Smooth muscle cell (in vitro differentiated cells): ENCODE measurements around the gene NIBAN1. TPM values are rescaled to one million over a fixed set of nuclear protein-coding genes. Genes with fewer than 3 reads are reported as not detected.
A peak's percentile ranks its signal among the peaks of the same experiment; 100 is the strongest.

Source experiments
- DNase-seq: peaks from one replicate; lab custom pipeline; 2025; ENCODE audit not compliant: unreplicated experiment; lab: John Stamatoyannopoulos, UW
- H2AFZ ChIP-seq: fragments of 200-600 bp; sonication (generic); 2 replicates; pipeline ENCODE4 v1.6.0; 2016; ENCODE audit warnings: antibody characterized with exemption, low read depth, mild to moderate bottlenecking
- H3F3A ChIP-seq: fragments of 200-600 bp; sonication (generic); 2 replicates; pipeline ENCODE4 v1.6.0; 2017; ENCODE audit warnings: antibody characterized with exemption, low read depth
- H3K27ac ChIP-seq: fragments of 200-600 bp; sonication (generic); 2 replicates; pipeline ENCODE4 v1.5.1; 2016; ENCODE audit warnings: low read depth, mild to moderate bottlenecking
- H3K27me3 ChIP-seq: fragments of 200-600 bp; sonication (generic); 2 replicates; pipeline ENCODE4 v1.6.1; 2016; ENCODE audit warnings: low read depth, mild to moderate bottlenecking
- H3K36me3 ChIP-seq: fragments of 200-600 bp; sonication (generic); 2 replicates; pipeline ENCODE4 v1.5.1; 2016; ENCODE audit warnings: low read depth
- H3K4me1 ChIP-seq: fragments of 200-600 bp; sonication (generic); 2 replicates; pipeline ENCODE4 v1.5.1; 2016; ENCODE audit warnings: low read depth
- H3K4me2 ChIP-seq: fragments of 200-600 bp; sonication (generic); 2 replicates; pipeline ENCODE4 v1.6.0; 2016; ENCODE audit warnings: mild to moderate bottlenecking
- H3K4me3 ChIP-seq: fragments of 200-600 bp; sonication (generic); 2 replicates; pipeline ENCODE4 v1.5.1; 2016; ENCODE audit warnings: mild to moderate bottlenecking
- H3K79me2 ChIP-seq: fragments of 200-600 bp; sonication (generic); 2 replicates; pipeline ENCODE4 v1.6.0; 2016; ENCODE audit warnings: low read depth, mild to moderate bottlenecking
- H3K9ac ChIP-seq: fragments of 200-600 bp; sonication (generic); 2 replicates; pipeline ENCODE4 v1.6.0; 2016; ENCODE audit warnings: low read depth
- H3K9me3 ChIP-seq: fragments of 200-600 bp; sonication (generic); replicated peaks from 2 replicates; pipeline ENCODE4 v1.5.1; 2016; ENCODE audit warnings: low read depth
- H4K20me1 ChIP-seq: fragments of 200-600 bp; sonication (generic); 2 replicates; pipeline ENCODE4 v1.6.0; 2016; ENCODE audit warnings: low read depth
- CTCF ChIP-seq: fragments of 200-600 bp; sonication (generic); IDR thresholded peaks from 2 replicates; pipeline ENCODE4 v1.5.1; 2017; ENCODE audit warnings: borderline replicate concordance, mild to moderate bottlenecking, antibody characterized with exemption; ENCODE audit not compliant: insufficient read depth, poor library complexity, severe bottlenecking
- WGBS: methylation state at CpG from one replicate; pipeline ENCODE4 v1.1.7; 2016; ENCODE audit warnings: low lambda C conversion rate; 5-methylcytosine and 5-hydroxymethylcytosine counted together
- polyA plus RNA-seq: library from polyadenylated mRNA; unstranded; fragments of >200 nt; fragmentation: Nextera tagmentation; extraction: Ambion mirVana; gene quantifications from 2 replicates; pipeline ENCODE4 v1.2.1, GENCODE V29; 2016
- total RNA-seq: library from RNA; depleted of rRNA; stranded (reverse); fragments of >200 nt; gene quantifications from 2 replicates; pipeline ENCODE4 v1.2.3, GENCODE V29; 2014

Gene NIBAN1
- total and polyA plus RNA-seq, 2 experiments from 2014 or later: 7.3 to 10.7 TPM

DNA sequence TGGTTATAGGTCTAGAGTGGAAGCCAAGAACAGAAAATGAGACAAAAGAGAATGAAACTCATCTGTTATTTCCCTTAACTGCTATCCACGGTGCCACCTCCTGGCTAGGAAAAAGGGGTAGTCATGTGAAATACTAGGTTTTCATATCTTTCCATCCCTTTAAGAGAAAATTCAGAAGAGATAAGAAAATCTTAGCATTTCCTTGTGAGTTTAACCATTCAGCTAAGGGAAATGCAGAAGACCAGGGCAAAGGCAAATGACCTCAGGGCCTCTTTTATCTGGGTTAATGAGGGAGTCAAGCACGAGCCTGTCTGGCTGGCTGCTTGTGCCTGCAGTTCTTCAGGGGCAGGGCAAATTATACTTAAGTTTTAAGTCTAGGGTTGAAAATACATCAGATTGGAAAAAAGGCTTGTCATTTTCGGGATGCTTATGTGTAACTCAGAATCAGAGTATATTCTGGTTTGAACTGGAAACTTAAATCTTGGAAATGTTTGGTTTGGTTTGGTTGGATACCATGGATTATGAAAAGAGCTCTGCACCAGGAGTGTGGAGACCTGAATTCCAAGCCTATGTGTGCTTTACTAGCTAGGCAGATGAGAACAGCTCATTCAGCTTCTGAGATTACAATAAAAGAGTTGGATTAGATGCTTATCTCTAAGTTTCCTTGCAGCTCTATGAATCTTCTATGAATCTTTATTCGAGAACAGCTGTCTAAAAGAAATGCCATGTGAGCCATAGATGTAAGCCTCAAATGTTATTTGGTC is 19.9 kb downstream of the NIBAN1 start:
- Histone ChIP-seq H3K4me1 (peaks cover 16% of the 10 kb centered on the region), H3K9me3 (no peaks in the 10 kb centered on the region), H3K79me2 (no peaks in the 10 kb centered on the region), H3F3A (peaks cover 18% of the 10 kb centered on the region), H3K9ac (peak overlapping the region; percentile 77), H3K27ac (peak overlapping the region; percentile 94), H3K4me3 (peak overlapping the region; percentile 2), H3K27me3 (no peaks in the 10 kb centered on the region), H3K4me2 (peak overlapping the region; percentile 69), H4K20me1 (no peaks in the 10 kb centered on the region), H2AFZ (peak overlapping the region; percentile 10), H3K36me3 (no peaks in the 10 kb centered on the region)
- 25% methylated on average over 4 of the region's 4 CpGs for WGBS
- no peak for DNase-seq
- no peak for TF ChIP-seq CTCF

GRCh38 chr1:184953600-184954219 is 20.6 kb downstream of the NIBAN1 start:
- Histone ChIP-seq H3F3A (peaks cover 12% of the 10 kb centered on the region), H3K4me2 (peak overlapping the region; percentile 69), H3K79me2 (no peaks in the 10 kb centered on the region), H4K20me1 (no peaks in the 10 kb centered on the region), H3K9ac (peak overlapping the region; percentile 77), H3K27me3 (no peaks in the 10 kb centered on the region), H3K4me3 (peak overlapping the region; percentile 2), H3K36me3 (no peaks in the 10 kb centered on the region), H3K9me3 (no peaks in the 10 kb centered on the region), H3K27ac (peak overlapping the region; percentile 94), H3K4me1 (peaks cover 11% of the 10 kb centered on the region), H2AFZ (peak overlapping the region; percentile 10)
- 24% methylated on average over 6 of the region's 6 CpGs for WGBS
- TF ChIP-seq CTCF: no peak
- no peak for DNase-seq

DNA sequence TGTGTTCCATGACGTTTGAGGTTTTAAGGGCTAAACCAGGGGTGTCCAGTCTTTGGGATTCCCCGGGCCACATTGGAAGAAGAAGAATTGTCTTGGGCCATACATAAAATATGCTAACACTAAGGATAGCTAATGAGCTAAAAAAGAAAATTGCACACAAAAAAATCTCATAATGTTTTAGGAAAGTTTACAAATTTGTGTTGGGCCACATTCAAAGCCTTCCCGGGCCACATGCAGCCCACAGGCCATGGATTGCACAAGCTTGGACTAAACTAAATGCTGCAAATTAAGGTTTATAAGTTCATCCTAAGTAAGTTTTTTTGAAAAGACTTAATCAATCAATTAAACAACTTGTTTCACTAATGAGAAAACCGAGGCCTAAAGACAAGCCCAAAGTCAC is 21.9 kb downstream of the NIBAN1 start:
- DNase-seq: no peak
- Histone ChIP-seq H3K4me3 (no peak overlapping the region), H3F3A (peaks cover 12% of the 10 kb centered on the region), H2AFZ (no peak overlapping the region), H4K20me1 (no peaks in the 10 kb centered on the region), H3K4me1 (peaks cover 11% of the 10 kb centered on the region), H3K9me3 (no peaks in the 10 kb centered on the region), H3K27me3 (no peaks in the 10 kb centered on the region), H3K36me3 (no peaks in the 10 kb centered on the region), H3K4me2 (no peak overlapping the region), H3K27ac (peak overlapping the region; percentile 94), H3K9ac (no peak overlapping the region), H3K79me2 (no peaks in the 10 kb centered on the region)
- 92% methylated on average over 4 of the region's 4 CpGs for WGBS
- no peak for TF ChIP-seq CTCF

- Histone ChIP-seq H2AFZ (no peak overlapping the region), H3F3A (peaks cover 12% of the 10 kb centered on the region), H3K36me3 (no peaks in the 10 kb centered on the region), H3K27me3 (no peaks in the 10 kb centered on the region), H3K9me3 (no peaks in the 10 kb centered on the region), H3K4me1 (peaks cover 11% of the 10 kb centered on the region), H4K20me1 (no peaks in the 10 kb centered on the region), H3K4me2 (no peak overlapping the region), H3K27ac (no peak overlapping the region), H3K9ac (no peak overlapping the region), H3K79me2 (no peaks in the 10 kb centered on the region), H3K4me3 (no peak overlapping the region)
- no peak for TF ChIP-seq CTCF
- WGBS: 96% methylated on average over 3 of the region's 3 CpGs
- DNase-seq: no peak
Measured at GRCh38 chr1:184951788-184952187, 22.5 kb downstream of the NIBAN1 start.
